GM10266 (cell line): ENCODE data around the gene PPP1R12A.
"Not testable (repeated sequence)": the region's sequence is repeated elsewhere in the genome, so short reads cannot be mapped to it uniquely, and the experiment has no call there.

ENCODE experiments used
- DNase-seq: peaks from one replicate; pipeline ENCODE4 v3.0.0; 2012; ENCODE audit errors: extremely low spot score
- TF ChIP-seq, protein P1 (sequence below): IDR thresholded peaks from 2 replicates; pipeline ENCODE4 v1.5.1; 2012; ENCODE audit warnings: mild to moderate bottlenecking, low read depth; ENCODE audit not compliant: control insufficient read depth, insufficient read depth; ENCODE audit errors: missing control alignments

The PPP1R12A gene

DNA sequence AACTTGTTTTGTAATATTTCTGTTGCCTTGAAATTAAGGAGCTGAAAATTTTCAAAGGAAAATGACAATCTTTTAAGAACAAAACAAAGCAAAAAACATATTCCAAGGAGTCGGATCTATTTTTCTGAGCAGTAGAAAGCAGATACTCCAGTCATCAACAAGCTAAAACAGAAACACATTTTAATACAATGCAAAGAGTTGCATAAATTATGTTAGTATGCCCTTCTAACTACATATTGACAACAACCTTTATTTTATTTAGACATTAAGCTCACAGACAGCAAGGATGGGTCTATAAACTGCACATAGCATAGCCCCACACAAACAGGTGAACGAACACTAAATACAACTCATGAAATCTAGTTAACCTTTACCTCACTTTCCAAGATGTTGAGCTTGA, 106.0 kb downstream of the PPP1R12A start:
- TF ChIP-seq, protein P1, sequence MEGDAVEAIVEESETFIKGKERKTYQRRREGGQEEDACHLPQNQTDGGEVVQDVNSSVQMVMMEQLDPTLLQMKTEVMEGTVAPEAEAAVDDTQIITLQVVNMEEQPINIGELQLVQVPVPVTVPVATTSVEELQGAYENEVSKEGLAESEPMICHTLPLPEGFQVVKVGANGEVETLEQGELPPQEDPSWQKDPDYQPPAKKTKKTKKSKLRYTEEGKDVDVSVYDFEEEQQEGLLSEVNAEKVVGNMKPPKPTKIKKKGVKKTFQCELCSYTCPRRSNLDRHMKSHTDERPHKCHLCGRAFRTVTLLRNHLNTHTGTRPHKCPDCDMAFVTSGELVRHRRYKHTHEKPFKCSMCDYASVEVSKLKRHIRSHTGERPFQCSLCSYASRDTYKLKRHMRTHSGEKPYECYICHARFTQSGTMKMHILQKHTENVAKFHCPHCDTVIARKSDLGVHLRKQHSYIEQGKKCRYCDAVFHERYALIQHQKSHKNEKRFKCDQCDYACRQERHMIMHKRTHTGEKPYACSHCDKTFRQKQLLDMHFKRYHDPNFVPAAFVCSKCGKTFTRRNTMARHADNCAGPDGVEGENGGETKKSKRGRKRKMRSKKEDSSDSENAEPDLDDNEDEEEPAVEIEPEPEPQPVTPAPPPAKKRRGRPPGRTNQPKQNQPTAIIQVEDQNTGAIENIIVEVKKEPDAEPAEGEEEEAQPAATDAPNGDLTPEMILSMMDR = no peak
- no peak for DNase-seq

DNA sequence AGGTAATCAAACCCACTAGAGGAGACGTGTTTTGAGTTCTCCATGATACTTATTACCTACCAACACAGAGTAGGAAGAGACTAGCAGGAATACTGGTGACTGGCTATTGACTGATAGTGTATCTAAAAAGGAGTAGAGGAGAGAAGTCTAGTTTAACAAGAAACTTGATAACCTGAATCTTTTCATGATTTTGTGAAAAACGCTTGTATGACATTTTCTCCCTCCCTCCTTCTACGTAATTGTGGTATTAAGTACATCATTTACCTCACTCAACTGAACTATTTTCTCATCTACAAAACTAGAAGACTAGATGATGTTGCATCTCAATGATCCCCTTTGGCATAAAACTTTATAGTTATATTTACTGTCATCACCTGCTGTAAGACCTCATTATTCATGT, 107.4 kb downstream of the PPP1R12A start:
- TF ChIP-seq, protein P1 = no peak
- DNase-seq = no peak

DNA sequence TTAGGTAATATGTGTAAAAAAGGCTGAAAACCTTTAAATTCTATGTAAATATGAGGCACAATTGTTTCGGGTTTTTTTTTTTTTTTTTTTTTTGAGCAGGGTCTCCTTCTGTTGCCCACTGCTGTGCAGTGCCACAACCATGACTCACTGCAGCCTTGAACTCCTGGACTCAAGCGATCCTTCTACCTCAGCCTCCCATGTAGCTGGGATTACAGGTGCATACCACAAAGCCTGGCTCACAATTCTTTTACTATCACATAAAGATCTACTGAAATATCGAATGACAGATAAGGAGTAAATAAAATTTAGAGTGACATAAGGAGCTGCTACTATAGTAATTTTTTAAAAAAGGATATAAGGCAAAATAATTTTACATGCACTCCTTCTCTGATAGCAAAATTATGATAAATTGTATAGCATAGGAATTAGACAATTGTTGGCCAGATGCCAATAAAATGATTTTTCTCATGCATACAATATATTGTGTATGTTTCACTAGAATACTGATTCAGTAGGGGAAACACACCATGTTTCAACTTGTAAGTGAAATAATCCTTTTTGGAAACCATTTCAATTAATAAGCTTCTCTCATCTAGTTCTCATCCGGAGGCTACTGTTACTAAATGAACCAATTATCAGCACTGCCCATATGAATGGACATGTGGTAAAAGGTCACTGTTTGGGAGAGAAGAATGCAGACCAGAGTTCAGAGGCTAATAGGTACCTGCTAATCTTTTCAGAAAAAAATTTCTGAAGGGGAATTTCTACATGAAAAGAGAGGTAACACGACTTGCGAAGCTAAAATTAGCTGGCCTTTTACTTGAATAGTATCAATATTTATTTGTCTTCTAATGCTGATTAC, 108.4 kb downstream of the PPP1R12A start:
- TF ChIP-seq, protein P1 = no peak
- DNase-seq = no peak

DNA sequence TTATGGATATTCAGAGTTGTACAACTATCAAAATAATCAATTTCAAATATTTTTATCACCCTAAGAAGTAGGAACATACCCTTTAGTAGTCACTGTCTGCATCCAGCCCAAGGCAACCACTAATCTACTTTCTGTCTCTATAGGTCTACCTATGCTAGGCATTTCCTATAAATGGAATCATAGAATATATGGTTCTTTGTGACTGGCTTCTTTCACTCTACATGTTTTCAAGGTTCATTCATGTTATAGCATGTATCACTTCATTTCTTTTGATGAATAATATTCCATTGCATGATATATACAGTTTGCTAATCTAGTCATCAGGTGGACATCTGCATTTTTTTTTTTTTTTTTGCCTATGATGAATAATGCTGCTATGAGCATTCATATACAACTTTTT, 112.4 kb downstream of the PPP1R12A start:
- TF ChIP-seq, protein P1 = no peak

DNA sequence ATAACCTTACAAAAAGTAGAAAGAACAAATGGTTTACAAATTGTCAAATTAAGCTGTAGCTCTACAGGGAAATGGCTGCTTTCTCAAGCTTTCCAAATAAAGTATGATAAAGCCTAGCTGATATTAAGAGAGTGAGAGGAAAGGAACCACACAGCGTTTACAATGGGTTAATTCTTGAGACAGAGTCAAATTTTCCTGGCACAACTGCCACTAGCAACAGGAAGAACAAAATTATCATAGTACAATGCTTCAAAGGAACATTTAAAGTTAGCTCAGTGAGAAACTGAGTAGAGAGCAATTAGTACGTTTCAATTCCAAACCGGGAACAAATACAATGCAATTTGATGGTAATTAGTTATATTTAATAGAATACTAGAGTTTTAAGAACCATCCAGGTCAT, 116.0 kb downstream of the PPP1R12A start:
- no peak for DNase-seq
- TF ChIP-seq, protein P1 = no peak

More for the DNA sequence above, 112.4 kb downstream of the PPP1R12A start:
- DNase-seq = no peak

DNA sequence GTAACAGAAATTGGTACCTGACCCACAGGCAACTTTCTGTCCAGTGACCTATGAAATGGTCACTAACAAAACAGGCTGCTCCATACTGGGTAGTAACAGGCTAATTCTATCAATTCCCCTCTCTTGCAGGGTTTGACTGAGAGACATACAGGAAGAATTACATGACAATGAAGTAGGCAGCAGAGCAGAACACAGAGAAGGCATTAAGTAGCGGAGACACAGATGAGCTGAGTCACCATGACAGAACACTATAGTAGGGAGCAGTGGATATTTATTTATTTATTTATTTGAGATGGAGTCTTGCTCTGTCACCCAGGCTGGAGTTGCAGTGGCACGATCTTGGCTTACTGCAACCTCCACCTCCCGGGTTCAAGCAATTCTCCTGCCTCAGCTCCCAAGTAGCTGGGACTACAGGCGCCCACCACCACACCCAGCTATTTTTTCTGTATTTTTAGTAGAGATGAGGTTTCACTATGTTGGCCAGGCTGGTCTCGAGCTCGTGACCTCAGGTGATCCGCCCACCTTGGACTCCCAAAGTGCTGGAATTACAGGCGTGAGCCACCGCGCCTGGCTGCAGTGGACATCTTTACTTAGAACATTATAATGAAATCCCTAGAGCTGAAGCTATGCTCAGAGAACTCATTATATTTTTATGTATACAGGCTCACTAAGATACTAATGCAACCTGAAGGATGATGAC, 150.4 kb downstream of the PPP1R12A start:
- DNase-seq = not testable (repeated sequence)

DNA sequence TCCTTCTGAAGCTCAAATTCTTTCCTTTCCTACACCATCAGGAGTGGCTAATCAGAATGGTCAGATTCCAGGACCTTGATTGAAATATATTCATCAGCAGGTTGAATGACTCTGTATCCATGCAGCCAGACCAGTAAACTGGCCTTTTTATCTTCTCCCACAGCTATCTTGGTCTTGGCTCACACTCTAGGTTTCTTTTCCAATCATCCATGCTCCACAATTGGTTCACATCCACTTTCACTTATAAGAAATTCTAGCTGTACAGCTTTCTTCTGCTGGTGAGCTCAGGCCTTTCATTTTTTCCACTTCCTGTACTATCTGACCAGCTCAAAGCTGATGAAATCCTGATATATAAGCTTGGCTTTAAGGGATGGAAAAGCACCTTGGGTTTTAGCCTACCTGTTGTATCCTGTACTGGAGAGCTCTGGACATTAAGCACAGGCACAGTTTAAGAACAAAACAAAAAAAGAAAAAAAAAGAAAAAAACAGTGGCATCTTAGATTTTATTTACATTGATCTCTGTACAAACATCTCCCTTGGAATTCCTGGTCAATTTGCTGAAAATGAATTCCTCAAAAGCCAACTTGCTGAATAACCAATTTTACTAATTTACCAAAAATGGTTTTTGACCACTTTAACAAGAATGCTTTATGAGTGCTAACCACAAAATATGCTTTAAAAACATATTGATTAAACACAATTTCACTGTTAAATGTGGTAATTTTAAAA, 152.6 kb downstream of the PPP1R12A start:
- DNase-seq = no peak
- TF ChIP-seq, protein P1 = no peak
